ENCODE results near the gene SLC27A4.
A peak's percentile ranks its signal among the peaks of the same experiment; 100 is the strongest.

The SLC27A4 gene

DNA sequence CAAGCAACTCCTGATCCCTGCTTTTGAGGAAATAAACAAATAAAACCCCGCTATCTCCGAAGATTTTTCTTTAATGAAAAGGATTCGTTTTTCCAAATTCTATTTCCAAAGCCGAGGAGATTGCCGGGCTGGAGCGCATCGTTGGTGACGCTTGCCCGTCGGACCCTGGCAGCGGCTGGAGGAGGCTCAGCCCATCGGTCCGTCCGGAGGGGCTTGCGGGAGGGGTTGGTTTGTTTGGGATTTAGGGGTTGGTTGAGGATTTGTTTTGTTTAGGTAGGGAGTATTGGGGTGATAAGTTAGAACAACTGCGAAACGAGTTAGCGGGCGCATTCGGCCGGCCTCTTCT, 51.6 kb downstream of the SLC27A4 start:
- no peak for DNase-seq (ENCODE audit: low spot score)

GRCh38 chr9:128392302-128393144, 52.2 kb downstream of the SLC27A4 start:
- no peak for DNase-seq (ENCODE audit: low spot score)

GRCh38 chr9:128393145-128393775, 52.9 kb downstream of the SLC27A4 start:
- DNase-seq (ENCODE audit: low spot score): no peak

GRCh38 chr9:128393970-128394369, 53.6 kb downstream of the SLC27A4 start:
- no peak for DNase-seq (ENCODE audit: low spot score)

DNA sequence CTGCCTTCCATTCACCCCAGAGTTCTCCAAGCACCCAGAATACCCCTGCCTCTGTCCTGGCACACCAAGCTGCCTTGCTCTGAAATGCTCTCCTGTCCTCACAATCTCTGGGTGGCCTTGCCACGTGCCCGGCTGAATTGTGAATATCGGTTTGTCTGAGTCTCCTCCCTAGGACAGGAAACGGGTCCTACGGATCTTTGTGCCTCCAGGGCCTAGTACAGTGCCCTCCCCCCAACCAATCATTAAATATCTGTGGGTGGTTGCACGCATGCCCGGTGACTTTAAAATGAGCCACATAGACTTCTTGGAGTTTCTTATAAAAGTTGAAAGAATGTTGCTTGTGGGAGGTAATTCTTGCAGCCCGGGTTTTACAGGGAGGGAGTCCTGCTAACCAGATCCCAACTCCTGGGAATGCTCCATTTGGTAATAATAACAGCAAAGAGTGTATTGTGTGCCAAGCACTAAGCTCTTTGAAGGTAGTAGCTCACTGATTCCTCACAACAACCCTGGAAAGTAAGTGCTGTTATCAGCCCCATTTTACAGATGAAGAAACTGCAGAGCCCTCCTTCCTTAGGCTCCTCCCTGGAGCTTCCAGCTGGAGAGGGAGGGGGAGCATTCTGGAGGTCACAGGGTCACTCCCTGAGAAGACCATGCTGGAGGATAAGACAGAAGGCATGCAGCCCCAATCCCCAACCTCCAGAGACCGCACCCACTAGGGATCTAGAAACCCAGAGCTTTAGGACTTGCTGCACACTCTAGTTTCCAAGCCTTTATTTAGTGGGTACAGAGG, 54.2 kb downstream of the SLC27A4 start:
- DNase-seq (ENCODE audit: low spot score): no peak

- no peak for DNase-seq (ENCODE audit: low spot score)
Observed at GRCh38 chr9:128396970-128397613, 56.8 kb downstream of the SLC27A4 start.

DNA sequence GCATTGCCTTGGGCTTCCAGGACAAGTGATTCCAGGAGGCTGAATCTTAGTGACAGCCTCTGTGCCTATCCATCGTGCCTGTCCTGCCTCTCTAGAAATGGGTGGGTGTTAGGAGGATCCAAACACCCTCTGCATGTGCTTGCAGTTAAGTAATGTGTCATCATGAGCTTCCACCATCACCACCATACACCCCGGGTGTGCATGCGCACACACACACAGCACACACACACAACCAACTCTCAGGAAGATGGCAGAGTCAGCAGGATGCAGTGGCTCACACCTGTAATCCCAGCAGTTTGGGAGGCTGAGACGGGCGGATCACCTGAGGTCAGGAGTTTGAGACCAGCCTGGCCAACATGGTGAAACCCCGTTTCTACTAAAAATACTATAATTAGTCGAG, 57.5 kb downstream of the SLC27A4 start:
- DNase-seq (ENCODE audit: low spot score): no peak

GRCh38 chr9:128399861-128400260, 59.5 kb downstream of the SLC27A4 start:
- DNase-seq (ENCODE audit: low spot score): no peak

- DNase-seq (ENCODE audit: low spot score): no peak
Observed at GRCh38 chr9:128404560-128404959, 64.2 kb downstream of the SLC27A4 start.

DNA sequence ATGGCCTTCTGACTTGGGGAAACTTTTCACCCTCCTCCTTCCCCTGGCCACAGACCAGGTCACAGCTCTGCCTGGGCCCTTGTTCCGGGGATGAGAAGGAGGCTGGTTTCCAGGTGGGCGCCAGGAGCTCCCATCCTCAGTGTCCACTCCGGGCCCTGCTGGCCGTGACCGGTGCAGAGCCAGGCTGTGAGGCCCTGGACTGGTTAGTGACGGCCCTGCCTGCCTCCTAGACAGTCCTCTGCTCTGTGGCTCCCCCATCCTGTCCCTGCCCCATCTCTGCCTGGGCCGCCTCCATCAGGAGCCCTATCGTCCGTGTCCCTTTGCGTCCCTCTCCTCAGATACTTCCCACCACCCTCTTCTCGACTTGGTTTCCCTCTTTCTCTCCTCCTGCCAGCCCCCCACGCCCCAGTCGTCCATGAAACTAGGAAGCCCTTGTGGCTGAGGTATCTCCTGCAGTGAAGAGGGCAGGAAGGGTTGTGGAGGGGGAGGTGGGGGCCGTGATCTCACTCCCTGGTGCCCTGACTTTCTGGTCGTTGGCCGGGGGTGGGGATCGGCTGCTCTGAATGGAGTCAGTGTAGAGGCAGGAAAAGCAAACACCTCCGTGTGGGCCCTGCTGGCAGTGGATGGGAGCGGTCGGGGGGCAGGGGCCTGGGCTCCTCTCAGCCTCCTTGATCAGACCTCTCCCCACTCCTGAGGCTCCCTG, 64.9 kb downstream of the SLC27A4 start:
- no peak for DNase-seq (ENCODE audit: low spot score)

GRCh38 chr9:128405780-128406171, 65.4 kb downstream of the SLC27A4 start:
- no peak for DNase-seq (ENCODE audit: low spot score)

DNA sequence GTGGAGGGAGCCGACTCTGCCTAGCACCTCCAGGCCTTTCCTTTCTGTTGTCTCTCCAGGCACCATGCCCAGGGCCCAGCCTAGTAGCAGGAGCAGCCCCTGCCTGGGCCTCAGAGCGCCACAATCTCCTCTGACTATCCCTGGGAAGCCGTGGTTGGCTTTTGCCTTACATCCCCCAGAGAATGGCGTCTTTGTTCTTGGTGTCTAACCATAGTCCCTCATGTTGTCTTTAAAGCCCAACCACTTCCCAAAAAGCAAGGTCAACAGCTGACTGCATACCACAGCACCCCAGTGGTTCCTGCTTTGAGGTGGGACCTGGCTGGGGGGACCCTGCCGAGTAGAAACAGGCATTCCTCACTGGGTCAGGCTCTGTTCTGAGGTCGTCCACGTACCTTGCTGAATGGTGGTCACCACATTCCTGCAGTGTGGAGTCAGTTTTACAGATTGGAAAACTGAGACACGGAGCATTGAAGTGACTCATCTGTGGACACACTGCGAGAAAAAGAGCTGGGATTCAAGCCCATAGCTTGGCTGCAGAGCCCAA, 66.6 kb downstream of the SLC27A4 start:
- DNase-seq (ENCODE audit: low spot score): no peak

DNA sequence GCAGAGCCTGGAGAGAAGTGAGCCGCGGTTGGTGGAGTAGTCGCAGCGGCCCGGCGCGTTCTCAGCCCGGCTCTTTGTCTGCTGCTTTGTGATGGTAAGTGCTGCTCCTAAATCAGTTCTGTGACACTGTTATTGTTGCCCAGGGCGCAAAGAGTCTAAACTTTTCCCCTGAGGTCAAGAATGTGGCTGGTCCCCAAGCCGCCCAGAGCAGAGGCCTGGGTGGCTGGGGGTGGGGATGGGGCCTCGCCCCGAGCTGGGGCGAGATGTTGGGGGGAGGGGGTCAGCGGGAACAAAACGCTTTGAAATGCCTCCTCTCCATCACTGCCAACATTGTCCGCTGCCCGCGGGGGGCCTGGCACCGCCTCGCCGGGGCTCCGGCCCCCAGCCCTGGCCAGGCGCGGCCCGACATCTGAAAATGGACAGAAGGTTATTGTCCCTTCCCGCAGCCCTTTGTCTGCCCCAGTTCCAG, 68.7 kb downstream of the SLC27A4 start:
- DNase-seq (ENCODE audit: low spot score): no peak

DNA sequence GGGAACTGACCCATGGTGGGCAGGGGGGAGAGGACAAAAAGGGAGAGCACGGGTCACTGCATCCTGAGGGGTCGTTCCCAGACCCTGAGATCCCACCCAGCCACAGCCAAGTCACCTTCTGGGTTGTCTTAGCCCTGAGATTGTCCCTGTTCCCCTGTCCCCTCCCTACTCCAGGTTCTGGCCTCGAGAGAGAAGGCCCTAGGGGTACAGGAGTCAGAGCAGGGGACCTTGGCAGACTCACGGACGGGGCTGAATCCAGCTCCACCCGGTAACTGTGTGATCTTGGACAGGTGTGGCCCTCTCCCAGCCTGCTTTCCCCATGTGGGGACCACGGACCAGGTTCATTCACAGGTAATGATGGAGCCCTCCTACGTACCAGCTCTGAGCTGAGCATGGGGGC, 69.1 kb downstream of the SLC27A4 start:
- no peak for DNase-seq (ENCODE audit: low spot score)

GRCh38 chr9:128409978-128410377, 69.7 kb downstream of the SLC27A4 start:
- peak; percentile 38 for DNase-seq (ENCODE audit: low spot score)

Data from AG08395 (cell line).